Panc1 (cell line): ENCODE measurements around the gene GRHL3.

ENCODE experiments used
- POLR2AphosphoS5 ChIP-seq: IDR thresholded peaks from 2 replicates; pipeline ENCODE4 v1.6.1; 2012; ENCODE audit warnings: mild to moderate bottlenecking, low read depth, low read length, moderate library complexity
- REST ChIP-seq, 2 experiments: IDR thresholded peaks; 2 replicates each; pipeline ENCODE4 v1.6.1; 2011 to 2012; ENCODE audit warnings: low read depth in 2 of 2, control low read depth in 1 of 2, low read length in 1 of 2, mild to moderate bottlenecking in 1 of 2, moderate library complexity in 1 of 2; ENCODE audit not compliant: insufficient read depth in 1 of 2
- SIN3A ChIP-seq: IDR thresholded peaks from 2 replicates; pipeline ENCODE4 v1.6.1; 2012; ENCODE audit warnings: low read depth, mild to moderate bottlenecking, low read length, moderate library complexity, borderline replicate concordance; ENCODE audit not compliant: insufficient read depth
- TCF7L2 ChIP-seq: IDR thresholded peaks from 2 replicates; pipeline ENCODE4 v1.6.1; 2011; ENCODE audit warnings: mild to moderate bottlenecking, low read depth, low read length, inconsistent platforms
- TF ChIP-seq, protein P1 (sequence below): fragments of 450-650 bp; IDR thresholded peaks from 2 replicates; pipeline ENCODE4 v1.5.1; 2017; ENCODE audit warnings: mild to moderate bottlenecking

GRCh38 chr1:24317956-24318614 is 1.1 kb upstream of the GRHL3 start:
- no peak for TF ChIP-seq POLR2AphosphoS5
- TF ChIP-seq, protein P1, sequence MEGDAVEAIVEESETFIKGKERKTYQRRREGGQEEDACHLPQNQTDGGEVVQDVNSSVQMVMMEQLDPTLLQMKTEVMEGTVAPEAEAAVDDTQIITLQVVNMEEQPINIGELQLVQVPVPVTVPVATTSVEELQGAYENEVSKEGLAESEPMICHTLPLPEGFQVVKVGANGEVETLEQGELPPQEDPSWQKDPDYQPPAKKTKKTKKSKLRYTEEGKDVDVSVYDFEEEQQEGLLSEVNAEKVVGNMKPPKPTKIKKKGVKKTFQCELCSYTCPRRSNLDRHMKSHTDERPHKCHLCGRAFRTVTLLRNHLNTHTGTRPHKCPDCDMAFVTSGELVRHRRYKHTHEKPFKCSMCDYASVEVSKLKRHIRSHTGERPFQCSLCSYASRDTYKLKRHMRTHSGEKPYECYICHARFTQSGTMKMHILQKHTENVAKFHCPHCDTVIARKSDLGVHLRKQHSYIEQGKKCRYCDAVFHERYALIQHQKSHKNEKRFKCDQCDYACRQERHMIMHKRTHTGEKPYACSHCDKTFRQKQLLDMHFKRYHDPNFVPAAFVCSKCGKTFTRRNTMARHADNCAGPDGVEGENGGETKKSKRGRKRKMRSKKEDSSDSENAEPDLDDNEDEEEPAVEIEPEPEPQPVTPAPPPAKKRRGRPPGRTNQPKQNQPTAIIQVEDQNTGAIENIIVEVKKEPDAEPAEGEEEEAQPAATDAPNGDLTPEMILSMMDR: no peak
- no peak for TF ChIP-seq TCF7L2
- TF ChIP-seq REST (IDR thresholded peaks at IDR 0.05; ENCODE audit: insufficient read depth in 1 of 2, low read depth in 2 of 2, low read length in 1 of 2): no peak
- no peak for TF ChIP-seq SIN3A
